Smooth muscle cell (in vitro differentiated cells): ENCODE measurements around the gene ACACA. TPM values are rescaled to one million over a fixed set of nuclear protein-coding genes. Genes with fewer than 3 reads are reported as not detected.

Source experiments
- DNase-seq: peaks from one replicate; lab custom pipeline; 2025; ENCODE audit not compliant: unreplicated experiment; lab: John Stamatoyannopoulos, UW
- H2AFZ ChIP-seq: fragments of 200-600 bp; sonication (generic); 2 replicates; pipeline ENCODE4 v1.6.0; 2016; ENCODE audit warnings: antibody characterized with exemption, low read depth, mild to moderate bottlenecking
- H3F3A ChIP-seq: fragments of 200-600 bp; sonication (generic); 2 replicates; pipeline ENCODE4 v1.6.0; 2017; ENCODE audit warnings: antibody characterized with exemption, low read depth
- H3K27ac ChIP-seq: fragments of 200-600 bp; sonication (generic); 2 replicates; pipeline ENCODE4 v1.5.1; 2016; ENCODE audit warnings: low read depth, mild to moderate bottlenecking
- H3K27me3 ChIP-seq: fragments of 200-600 bp; sonication (generic); 2 replicates; pipeline ENCODE4 v1.6.1; 2016; ENCODE audit warnings: low read depth, mild to moderate bottlenecking
- H3K36me3 ChIP-seq: fragments of 200-600 bp; sonication (generic); 2 replicates; pipeline ENCODE4 v1.5.1; 2016; ENCODE audit warnings: low read depth
- H3K4me1 ChIP-seq: fragments of 200-600 bp; sonication (generic); 2 replicates; pipeline ENCODE4 v1.5.1; 2016; ENCODE audit warnings: low read depth
- H3K4me2 ChIP-seq: fragments of 200-600 bp; sonication (generic); 2 replicates; pipeline ENCODE4 v1.6.0; 2016; ENCODE audit warnings: mild to moderate bottlenecking
- H3K4me3 ChIP-seq: fragments of 200-600 bp; sonication (generic); 2 replicates; pipeline ENCODE4 v1.5.1; 2016; ENCODE audit warnings: mild to moderate bottlenecking
- H3K79me2 ChIP-seq: fragments of 200-600 bp; sonication (generic); 2 replicates; pipeline ENCODE4 v1.6.0; 2016; ENCODE audit warnings: low read depth, mild to moderate bottlenecking
- H3K9ac ChIP-seq: fragments of 200-600 bp; sonication (generic); 2 replicates; pipeline ENCODE4 v1.6.0; 2016; ENCODE audit warnings: low read depth
- H3K9me3 ChIP-seq: fragments of 200-600 bp; sonication (generic); replicated peaks from 2 replicates; pipeline ENCODE4 v1.5.1; 2016; ENCODE audit warnings: low read depth
- H4K20me1 ChIP-seq: fragments of 200-600 bp; sonication (generic); 2 replicates; pipeline ENCODE4 v1.6.0; 2016; ENCODE audit warnings: low read depth
- WGBS: methylation state at CpG from one replicate; pipeline ENCODE4 v1.1.7; 2016; ENCODE audit warnings: low lambda C conversion rate; 5-methylcytosine and 5-hydroxymethylcytosine counted together
- polyA plus RNA-seq: library from polyadenylated mRNA; unstranded; fragments of >200 nt; fragmentation: Nextera tagmentation; extraction: Ambion mirVana; gene quantifications from 2 replicates; pipeline ENCODE4 v1.2.1, GENCODE V29; 2016
- total RNA-seq: library from RNA; depleted of rRNA; stranded (reverse); fragments of >200 nt; gene quantifications from 2 replicates; pipeline ENCODE4 v1.2.3, GENCODE V29; 2014
- TF ChIP-seq, protein P1 (sequence below): fragments of 200-600 bp; sonication (generic); IDR thresholded peaks from 2 replicates; pipeline ENCODE4 v1.5.1; 2017; ENCODE audit warnings: borderline replicate concordance, mild to moderate bottlenecking, antibody characterized with exemption; ENCODE audit not compliant: insufficient read depth, poor library complexity, severe bottlenecking

The ACACA gene
- total and polyA plus RNA-seq, 2 experiments from 2014 or later: 16.4 to 33.9 TPM

DNA sequence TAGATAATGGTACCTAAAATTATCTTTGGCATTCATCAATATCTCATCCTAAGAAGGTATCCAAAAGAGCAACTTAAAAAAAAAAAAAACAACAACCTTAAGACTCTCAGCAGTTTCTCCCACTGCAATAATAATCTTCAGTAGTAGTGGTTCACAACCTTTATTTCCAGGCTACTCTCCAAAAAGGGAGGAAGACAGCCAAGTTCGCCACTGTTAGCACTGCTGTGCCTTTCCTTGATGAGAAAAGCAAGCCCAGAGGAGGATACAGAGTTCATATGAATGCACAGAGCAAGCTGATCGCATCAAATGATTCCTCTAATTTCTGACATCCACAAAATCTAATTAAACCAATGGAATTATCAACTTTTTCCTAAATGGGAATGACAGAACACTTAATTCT, 258.5 kb downstream of the ACACA start:
- H3K4me2 ChIP-seq: no peak overlapping the region
- no peak for DNase-seq

DNA sequence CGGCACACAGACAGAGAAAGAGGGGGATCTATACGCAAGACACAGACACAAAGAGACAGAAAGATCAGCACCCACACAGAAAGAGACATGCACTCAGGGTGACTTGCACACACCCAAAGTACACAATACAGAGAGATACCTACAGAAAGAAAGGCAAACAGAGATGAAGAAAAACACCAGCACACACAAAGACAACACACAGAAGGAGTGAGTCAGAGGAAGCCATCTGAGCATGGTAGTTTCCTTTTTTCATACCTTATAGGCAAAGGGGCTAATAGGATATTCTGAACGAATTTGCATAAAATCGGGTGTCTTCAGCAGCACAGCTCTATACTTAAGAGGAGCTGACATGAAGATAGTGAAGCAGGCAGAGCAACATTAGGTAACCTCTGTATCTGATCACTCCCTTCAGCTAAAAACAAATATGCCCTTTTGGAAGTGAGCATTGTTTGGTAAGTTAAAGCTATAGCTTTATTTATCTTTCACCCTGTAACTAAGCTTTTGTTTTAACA, 259.3 kb downstream of the ACACA start:
- Histone ChIP-seq H3K4me3 (no peak overlapping the region), H3K79me2 (no peaks in the 10 kb centered on the region), H3K36me3 (no peaks in the 10 kb centered on the region), H3K9me3 (no peaks in the 10 kb centered on the region), H3K27me3 (no peaks in the 10 kb centered on the region), H3K4me1 (no peaks in the 10 kb centered on the region), H3F3A (no peaks in the 10 kb centered on the region), H3K9ac (no peak overlapping the region), H3K4me2 (no peak overlapping the region), H4K20me1 (no peaks in the 10 kb centered on the region), H3K27ac (no peak overlapping the region), H2AFZ (no peak overlapping the region)
- WGBS: 85% methylated on average over 4 of the region's 4 CpGs
- TF ChIP-seq, protein P1, sequence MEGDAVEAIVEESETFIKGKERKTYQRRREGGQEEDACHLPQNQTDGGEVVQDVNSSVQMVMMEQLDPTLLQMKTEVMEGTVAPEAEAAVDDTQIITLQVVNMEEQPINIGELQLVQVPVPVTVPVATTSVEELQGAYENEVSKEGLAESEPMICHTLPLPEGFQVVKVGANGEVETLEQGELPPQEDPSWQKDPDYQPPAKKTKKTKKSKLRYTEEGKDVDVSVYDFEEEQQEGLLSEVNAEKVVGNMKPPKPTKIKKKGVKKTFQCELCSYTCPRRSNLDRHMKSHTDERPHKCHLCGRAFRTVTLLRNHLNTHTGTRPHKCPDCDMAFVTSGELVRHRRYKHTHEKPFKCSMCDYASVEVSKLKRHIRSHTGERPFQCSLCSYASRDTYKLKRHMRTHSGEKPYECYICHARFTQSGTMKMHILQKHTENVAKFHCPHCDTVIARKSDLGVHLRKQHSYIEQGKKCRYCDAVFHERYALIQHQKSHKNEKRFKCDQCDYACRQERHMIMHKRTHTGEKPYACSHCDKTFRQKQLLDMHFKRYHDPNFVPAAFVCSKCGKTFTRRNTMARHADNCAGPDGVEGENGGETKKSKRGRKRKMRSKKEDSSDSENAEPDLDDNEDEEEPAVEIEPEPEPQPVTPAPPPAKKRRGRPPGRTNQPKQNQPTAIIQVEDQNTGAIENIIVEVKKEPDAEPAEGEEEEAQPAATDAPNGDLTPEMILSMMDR: no peak
- no peak for DNase-seq

More for the DNA sequence above, 258.5 kb downstream of the ACACA start:
- Histone ChIP-seq H3K4me3 (no peak overlapping the region), H3K27ac (no peak overlapping the region), H3F3A (no peaks in the 10 kb centered on the region), H4K20me1 (no peaks in the 10 kb centered on the region), H3K79me2 (no peaks in the 10 kb centered on the region), H3K4me1 (no peaks in the 10 kb centered on the region), H3K36me3 (no peaks in the 10 kb centered on the region), H3K9ac (no peak overlapping the region), H3K27me3 (no peaks in the 10 kb centered on the region), H2AFZ (no peak overlapping the region), H3K9me3 (no peaks in the 10 kb centered on the region)
- TF ChIP-seq, protein P1: no peak
- 93% methylated on average over 2 of the region's 2 CpGs for WGBS

DNA sequence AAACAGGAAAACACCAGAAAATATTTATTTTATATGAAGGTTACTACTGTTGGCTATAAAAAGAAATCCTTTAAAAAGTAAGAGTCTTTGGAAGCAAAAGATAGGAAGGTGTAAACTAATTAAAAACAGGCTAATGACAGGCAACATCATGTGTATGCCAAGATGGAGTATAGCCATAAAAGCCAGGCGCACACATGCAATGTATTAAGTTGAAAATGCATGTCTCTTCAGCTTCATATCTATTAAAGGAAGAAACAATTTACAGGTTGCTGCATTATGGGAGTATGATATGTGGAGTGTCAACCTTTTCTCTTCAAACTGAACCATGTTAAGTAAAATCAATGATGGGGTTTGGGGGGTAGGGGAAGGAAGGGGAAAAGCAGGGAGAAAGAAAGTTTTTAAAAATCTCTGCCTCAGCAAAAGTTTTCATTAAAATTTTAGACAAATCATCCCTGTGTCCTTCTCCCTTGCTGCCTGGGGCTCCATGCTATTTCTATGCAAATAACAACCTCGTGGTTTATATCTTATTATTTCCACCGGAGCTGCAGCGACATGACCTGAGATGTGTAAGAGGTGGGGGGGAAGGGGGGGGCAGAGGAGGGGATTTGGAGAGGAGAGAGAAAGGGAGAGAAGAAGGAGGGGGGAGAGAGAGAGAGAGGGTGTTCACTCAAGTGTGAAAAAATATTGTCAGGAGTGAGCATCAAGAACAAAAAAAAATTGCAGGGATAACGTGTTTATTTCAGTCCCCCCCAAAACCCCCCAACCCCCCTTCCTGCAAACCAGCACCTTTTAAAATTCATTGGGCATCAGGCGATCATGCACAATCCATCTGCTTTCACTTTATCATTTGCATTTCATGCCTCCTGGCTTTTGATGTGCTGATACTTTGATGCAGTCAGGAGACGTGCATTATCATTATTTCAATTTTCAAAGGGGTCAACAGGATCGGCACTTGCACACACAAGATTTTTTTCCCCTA, 260.3 kb downstream of the ACACA start:
- WGBS: 91% methylated on average over 8 of the region's 8 CpGs
- Histone ChIP-seq H3K9ac (no peak overlapping the region), H3K27ac (no peak overlapping the region)

More for the DNA sequence above, 260.3 kb downstream of the ACACA start:
- no peak overlapping the region for H3K4me3 ChIP-seq
- H3K27me3 ChIP-seq: no peaks in the 10 kb centered on the region
- H3K9me3 ChIP-seq: no peaks in the 10 kb centered on the region
- H3F3A ChIP-seq: no peaks in the 10 kb centered on the region
- H2AFZ ChIP-seq: no peak overlapping the region
- no peaks in the 10 kb centered on the region for H3K79me2 ChIP-seq
- H3K4me1 ChIP-seq: no peaks in the 10 kb centered on the region
- TF ChIP-seq, protein P1: no peak
- H3K4me2 ChIP-seq: no peak overlapping the region
- H3K36me3 ChIP-seq: no peaks in the 10 kb centered on the region
- no peaks in the 10 kb centered on the region for H4K20me1 ChIP-seq
- no peak for DNase-seq
